Ishikawa (cell line): ENCODE measurements around the gene CHCHD6.

Experiments
- CREB1 ChIP-seq: IDR thresholded peaks from 2 replicates; pipeline ENCODE4 v1.6.1; 2012; ENCODE audit warnings: low read depth
- EP300 ChIP-seq: IDR thresholded peaks from 2 replicates; pipeline ENCODE4 v1.6.1; 2012; ENCODE audit warnings: borderline replicate concordance
- FOXM1 ChIP-seq: IDR thresholded peaks from 2 replicates; pipeline ENCODE4 v1.6.1; 2012; ENCODE audit warnings: low read depth, borderline replicate concordance
- RAD21 ChIP-seq: IDR thresholded peaks from 2 replicates; pipeline ENCODE4 v1.6.1; 2012; ENCODE audit warnings: low read depth
- TAF1 ChIP-seq: IDR thresholded peaks from 2 replicates; pipeline ENCODE4 v1.6.1; 2012; ENCODE audit warnings: low read depth, mild to moderate bottlenecking
- ZBTB7A ChIP-seq: IDR thresholded peaks from 2 replicates; pipeline ENCODE4 v1.6.1; 2012; ENCODE audit warnings: low read depth
- TF ChIP-seq, protein P1 (sequence below): IDR thresholded peaks from 2 replicates; pipeline ENCODE4 v1.6.1; 2012

DNA sequence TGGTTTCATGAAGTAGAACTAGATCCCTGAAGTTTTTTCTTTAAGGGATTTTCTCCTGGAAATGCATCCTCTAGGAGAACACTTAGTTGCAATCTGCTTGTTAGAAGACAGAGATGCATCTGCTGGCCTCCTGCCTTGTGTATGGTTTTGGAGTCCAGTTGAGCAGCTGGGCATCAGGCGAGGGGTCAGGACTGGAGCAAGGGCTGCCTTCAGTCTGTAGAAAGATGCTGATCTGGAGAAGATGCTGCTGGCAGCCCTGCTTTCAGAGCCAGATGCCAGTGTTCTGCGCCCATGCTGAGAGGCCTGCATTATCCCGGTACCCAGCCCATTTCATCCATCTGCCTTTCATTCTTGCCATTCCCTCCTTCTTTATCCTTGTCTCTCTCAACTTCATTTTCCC lies 77.4 kb downstream of the CHCHD6 start:
- no peak for TF ChIP-seq TAF1
- TF ChIP-seq RAD21, result no peak
- TF ChIP-seq EP300, result no peak
- no peak for TF ChIP-seq CREB1
- TF ChIP-seq FOXM1, result no peak
- TF ChIP-seq, protein P1, sequence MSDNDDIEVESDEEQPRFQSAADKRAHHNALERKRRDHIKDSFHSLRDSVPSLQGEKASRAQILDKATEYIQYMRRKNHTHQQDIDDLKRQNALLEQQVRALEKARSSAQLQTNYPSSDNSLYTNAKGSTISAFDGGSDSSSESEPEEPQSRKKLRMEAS, result no peak
- no peak for TF ChIP-seq ZBTB7A
